HG03108 (cell line): ENCODE measurements around the gene HELZ2.
"Not testable (repeated sequence)": the region's sequence is repeated elsewhere in the genome, so short reads cannot be mapped to it uniquely, and the experiment has no call there.

Source experiments
- ATAC-seq: cut with Tn5 transposase; IDR thresholded peaks from one replicate; pipeline ENCODE4 v1.9.1; 2021; ENCODE audit warnings: moderate library complexity; ENCODE audit not compliant: unreplicated experiment

HELZ2 gene

DNA sequence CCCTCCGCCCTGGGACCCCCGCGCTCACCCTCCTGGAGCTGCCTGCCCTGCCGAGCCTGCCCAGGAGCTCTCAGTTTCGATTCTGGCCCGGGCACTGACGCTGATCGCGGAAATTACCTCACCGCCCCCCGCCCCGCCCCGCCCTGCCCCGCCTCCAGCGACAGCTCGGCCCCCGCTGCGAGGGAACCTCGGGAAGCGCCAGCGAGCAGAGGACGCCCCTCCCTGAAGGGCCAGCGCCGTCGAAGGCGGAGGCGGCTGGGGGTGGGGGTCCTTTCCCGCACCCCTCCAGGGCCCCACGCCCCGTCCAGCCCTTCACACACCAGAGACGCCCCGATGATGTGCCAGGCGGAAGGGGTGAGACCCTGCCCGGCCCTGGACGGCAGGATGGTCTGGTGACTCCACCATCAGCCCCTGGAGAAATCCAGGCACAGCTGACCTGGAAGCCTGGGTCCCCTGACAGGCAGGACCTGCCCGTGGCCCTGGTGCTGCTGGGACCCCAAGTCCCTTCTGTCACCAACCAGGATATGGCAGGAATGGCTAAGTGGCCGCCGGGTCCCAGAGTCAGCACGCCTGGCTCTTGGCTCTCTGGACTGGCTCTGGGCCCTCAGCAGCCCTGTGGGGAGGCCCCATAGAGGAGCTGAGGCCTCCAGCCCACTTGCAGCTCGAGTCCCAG, at the start of gene HELZ2:
Gene HELZ2, minus strand, starts transcription at position 84 of the 673 bp plus-strand sequence. CDS start 1,854 bp downstream, outside the sequence.
- peak; percentile 58 for ATAC-seq

GRCh38 chr20:63622732-63623131, 48.7 kb upstream of the HELZ2 start:
- ATAC-seq, result no peak

GRCh38 chr20:63622096-63622495, 48.1 kb upstream of the HELZ2 start:
- no peak for ATAC-seq

DNA sequence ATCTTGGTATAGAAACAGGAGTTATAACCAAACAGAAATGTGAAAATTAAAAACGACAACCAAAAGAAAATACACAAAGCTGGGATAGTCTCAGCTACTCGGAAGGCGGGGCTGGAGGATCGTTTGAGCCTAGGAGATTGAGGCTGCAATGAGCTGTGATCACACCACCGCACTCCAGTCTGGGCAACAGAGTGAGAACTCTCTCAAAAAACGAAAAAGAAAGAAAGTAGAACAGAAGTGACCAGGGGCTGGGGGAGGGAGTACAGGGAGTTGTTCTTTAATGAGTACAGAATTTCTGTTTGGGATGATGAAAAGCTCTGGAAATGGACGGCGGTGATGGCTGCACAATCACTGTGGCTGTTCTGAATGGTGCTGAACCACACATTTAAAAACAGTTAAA, 47.0 kb upstream of the HELZ2 start:
- no peak for ATAC-seq

GRCh38 chr20:63619505-63619904, 45.5 kb upstream of the HELZ2 start:
- ATAC-seq, result no peak

- ATAC-seq, result no peak
These were observed 45.0 kb upstream of the HELZ2 start for GRCh38 chr20:63619086-63619485.

DNA sequence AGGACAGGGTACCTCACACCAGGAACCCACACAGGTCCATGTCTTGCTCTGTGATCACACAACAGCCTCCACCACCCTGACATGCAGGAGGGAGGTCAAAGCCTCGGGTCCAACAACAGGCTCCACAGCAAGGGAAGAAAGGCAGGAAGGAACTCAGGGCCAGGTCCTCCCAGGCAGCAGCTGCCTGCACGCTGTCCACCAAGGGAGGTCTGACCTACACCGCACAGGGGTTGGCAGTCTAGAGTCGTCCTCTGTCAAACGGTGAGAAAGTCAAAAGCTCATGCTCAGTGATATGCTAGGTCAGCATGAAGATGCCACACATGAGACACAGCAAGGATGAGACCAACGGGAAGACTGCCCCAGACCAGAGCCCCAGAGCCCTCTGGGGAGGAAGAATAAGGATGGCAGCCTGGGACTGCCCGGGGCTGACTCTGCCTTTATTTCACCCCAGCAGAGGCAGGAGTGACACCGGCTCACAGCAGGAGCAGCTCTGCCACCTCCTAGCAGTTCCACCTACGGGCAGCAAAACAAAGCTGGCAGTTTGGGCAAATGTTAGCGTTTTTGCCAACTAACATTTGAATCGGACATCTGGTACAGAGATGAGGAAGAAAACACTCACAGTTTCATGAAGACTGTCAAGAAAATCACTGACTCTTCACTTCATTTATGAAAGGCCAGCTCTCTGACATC, 44.4 kb upstream of the HELZ2 start:
- no peak for ATAC-seq

- ATAC-seq, result no peak
These were observed 43.8 kb upstream of the HELZ2 start for GRCh38 chr20:63617876-63618265.

- no peak for ATAC-seq
These were observed 43.2 kb upstream of the HELZ2 start for GRCh38 chr20:63617092-63617875.

GRCh38 chr20:63613863-63614594, 40.0 kb upstream of the HELZ2 start:
- not testable (repeated sequence) for ATAC-seq

DNA sequence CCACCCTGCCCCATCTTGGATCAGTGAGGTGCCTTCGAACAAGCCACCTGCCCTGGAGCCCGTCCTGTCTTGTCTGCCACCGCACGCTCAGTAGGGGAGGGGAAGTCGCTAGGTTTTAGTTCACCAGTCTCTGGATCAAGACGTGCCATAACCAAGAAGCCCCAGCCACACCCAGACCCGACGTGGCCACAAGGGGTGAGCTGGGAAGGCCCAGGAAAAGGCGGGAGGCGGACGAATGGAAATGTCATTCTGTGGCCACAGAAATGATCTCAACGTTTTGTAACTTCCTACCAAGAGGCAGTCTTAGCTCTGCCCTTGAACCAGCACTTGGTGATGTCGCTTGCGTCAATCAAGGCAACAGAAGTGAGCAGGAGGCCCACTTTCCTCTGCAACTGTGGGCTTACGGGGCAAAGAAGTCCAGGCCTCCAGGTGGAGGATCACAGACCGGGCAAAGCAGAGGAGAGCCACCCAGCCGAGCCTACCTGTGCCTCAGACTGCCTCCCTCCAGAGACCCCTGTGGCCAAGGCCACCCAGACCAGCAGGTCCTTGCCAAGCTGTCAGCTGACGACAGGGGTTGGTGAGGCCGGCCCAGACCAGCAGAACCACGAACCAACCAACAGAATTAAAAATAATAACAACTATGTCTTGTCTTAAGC, 38.4 kb upstream of the HELZ2 start:
- no peak for ATAC-seq

GRCh38 chr20:63611646-63612045, 37.6 kb upstream of the HELZ2 start:
- ATAC-seq, result no peak

DNA sequence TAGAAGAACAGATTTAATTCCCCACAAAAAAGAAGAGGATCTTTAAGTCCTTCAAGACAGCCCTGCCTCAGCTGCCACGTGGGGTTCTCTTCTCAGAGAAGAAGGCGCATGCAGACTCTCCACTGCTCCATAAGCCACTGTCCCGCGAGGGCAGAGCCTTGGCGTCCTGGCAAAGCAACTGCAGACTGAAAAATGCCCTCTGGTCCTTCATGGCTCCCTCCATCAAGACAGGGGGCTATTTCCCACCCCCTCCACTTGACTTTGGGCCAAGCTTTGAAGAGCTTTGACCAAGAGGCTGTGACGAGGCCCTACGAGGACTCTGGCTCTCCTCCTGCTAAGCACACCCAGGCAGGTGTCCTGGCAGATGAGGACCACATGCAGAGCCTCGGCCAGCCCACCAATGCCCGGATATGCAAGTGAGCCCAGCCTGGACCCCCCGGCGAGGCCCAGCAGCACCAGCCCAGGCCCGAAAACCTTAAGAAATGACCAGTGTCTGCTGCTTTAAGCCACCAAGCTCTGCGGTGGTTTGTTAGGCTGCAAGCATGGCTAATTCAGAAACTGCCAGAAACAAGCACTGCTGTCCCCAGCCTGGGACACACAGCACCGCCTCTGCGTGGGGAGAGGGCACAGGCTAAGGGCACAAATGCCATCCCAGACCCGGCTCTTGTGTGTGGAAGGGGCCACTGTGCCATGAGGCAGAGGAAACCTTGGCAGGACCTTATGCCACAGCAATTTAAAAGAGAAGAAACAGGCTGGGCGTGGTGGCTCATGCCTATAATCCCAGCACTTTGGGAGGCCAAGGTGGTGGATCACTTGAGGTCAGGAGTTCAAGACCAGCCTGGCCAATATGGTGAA, 36.8 kb upstream of the HELZ2 start:
- ATAC-seq, result no peak

GRCh38 chr20:63606686-63607085, 32.6 kb upstream of the HELZ2 start:
- no peak for ATAC-seq

DNA sequence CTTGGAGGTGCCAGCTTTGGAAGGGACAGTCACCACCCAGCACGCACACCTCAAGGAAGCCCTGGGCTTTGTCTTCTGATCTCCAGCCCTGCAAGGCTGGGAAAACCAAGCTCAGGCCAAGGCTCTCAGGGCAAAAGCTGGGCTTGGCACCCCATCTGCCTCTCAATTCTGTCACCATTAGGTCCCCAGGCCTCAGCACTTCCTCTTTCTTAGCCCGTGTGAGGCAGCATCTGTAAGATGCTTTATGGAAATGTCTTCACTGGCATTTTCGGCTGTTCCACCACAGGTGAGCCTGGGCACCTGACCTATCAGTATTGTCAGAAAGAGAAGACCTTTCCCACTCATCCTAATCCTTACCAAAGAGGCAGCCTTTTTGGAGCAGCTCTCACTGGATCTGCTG, 28.3 kb upstream of the HELZ2 start:
- ATAC-seq, result no peak

DNA sequence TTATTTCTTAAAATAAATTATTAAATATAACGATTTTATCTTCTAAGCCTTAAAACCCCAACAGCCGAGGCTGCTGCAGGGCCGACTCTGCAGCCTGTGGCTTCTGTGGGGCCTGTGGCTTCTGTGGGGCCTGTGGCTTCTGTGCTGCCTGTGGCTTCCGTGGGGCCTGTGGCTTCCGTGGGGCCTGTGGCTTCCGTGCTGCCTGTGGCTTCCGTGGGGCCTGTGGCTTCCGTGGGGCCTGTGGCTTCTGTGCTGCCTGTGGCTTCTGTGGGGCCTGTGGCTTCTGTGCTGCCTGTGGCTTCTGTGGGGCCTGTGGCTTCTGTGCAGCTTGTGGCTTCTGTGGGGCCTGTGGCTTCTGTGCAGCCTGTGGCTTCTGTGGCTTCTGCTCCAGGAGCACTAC, 27.6 kb upstream of the HELZ2 start:
- ATAC-seq, result not testable (repeated sequence)

- ATAC-seq, result no peak
These were observed 25.5 kb upstream of the HELZ2 start for GRCh38 chr20:63599396-63600050.

- ATAC-seq, result no peak
These were observed 24.7 kb upstream of the HELZ2 start for GRCh38 chr20:63598479-63599395.
